Stimulated activated CD4-positive, alpha-beta T cell treated with anti-CD3 and anti-CD28 coated beads, Interleukin-12 subunit alpha, Interleukin-12 subunit beta, amount 100 ng/mL, for 24 hours (primary cell): ENCODE measurements around the gene TRAK2.
"Not testable (repeated sequence)": the region's sequence is repeated elsewhere in the genome, so short reads cannot be mapped to it uniquely, and the experiment has no call there.

Experiments used
- DNase-seq, 2 experiments: peaks; one replicate each; pipeline ENCODE4 v3.0.0-alpha.2; 2020; ENCODE audit warnings: low read depth in 2 of 2

Gene TRAK2, protein sequence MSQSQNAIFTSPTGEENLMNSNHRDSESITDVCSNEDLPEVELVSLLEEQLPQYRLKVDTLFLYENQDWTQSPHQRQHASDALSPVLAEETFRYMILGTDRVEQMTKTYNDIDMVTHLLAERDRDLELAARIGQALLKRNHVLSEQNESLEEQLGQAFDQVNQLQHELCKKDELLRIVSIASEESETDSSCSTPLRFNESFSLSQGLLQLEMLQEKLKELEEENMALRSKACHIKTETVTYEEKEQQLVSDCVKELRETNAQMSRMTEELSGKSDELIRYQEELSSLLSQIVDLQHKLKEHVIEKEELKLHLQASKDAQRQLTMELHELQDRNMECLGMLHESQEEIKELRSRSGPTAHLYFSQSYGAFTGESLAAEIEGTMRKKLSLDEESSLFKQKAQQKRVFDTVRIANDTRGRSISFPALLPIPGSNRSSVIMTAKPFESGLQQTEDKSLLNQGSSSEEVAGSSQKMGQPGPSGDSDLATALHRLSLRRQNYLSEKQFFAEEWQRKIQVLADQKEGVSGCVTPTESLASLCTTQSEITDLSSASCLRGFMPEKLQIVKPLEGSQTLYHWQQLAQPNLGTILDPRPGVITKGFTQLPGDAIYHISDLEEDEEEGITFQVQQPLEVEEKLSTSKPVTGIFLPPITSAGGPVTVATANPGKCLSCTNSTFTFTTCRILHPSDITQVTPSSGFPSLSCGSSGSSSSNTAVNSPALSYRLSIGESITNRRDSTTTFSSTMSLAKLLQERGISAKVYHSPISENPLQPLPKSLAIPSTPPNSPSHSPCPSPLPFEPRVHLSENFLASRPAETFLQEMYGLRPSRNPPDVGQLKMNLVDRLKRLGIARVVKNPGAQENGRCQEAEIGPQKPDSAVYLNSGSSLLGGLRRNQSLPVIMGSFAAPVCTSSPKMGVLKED

DNA sequence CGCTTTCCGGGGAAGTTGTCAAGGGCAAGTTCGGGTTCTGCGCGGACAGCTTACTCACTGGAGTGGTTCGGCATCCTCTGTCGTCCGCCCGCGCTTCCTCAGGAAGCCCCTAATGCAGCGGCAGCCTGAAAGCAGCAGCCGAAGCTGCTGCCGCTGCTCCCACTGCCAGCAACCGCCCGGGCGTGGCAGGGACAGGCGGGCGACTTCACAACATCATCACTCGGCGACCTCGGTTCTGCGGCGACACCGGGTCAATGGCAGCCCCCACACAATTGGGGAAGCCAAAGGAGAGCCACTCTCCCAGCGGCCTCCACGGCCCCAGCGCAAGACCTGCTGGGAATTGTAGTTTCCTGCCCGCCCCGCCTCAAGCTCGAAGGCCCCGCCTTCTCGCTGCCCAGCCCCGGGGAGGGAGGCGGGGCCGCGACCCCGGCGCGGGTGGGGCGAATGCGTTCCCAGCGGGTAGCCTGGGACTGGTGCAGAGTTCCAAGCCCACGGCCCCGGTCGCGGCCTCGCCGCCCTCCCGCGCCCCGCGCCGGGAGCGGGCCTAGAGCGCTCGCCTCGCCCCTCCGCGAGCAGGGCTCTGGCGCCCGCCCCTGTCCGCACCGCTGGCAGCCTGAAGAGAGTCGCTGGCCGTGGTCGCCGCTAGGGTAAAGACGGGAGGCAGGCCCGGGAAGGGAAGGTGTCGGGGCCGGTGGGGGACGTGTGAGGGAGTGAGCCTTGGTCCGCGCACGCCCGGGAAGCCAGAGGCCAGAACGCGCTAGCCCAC lies at the start of gene TRAK2, which contains the start of gene STRADB:
Gene TRAK2, minus strand, starts transcription at position 167 of the 766 bp plus-strand sequence. CDS start 30,951 bp downstream, outside the sequence.
Gene STRADB, plus strand, starts transcription at position 449 of the 766 bp plus-strand sequence. CDS start 3,101 bp downstream, outside the sequence.
- peak; percentile 91 to 93 for DNase-seq

GRCh38 chr2:201500534-201500933 lies 49.3 kb upstream of the TRAK2 start:
- DNase-seq = no peak

DNA sequence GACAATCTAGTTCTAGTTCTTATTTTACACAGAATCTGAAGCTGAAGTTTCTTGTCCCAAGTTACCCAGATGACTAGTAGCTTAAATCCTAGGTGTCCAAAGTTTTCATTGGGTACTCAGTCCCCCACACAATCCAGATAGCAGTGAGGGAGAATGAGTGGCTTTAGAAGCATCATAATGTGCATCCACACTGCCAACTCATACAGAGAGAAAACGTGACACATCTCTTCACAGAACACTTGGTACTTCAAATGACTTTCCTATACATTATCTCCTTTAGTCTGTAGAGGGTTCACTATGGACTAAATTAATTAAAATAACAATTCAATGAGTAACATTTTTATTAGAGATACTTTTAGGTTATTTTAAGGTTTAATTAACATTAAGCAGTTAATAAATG lies 45.5 kb upstream of the TRAK2 start:
- DNase-seq = no peak

DNA sequence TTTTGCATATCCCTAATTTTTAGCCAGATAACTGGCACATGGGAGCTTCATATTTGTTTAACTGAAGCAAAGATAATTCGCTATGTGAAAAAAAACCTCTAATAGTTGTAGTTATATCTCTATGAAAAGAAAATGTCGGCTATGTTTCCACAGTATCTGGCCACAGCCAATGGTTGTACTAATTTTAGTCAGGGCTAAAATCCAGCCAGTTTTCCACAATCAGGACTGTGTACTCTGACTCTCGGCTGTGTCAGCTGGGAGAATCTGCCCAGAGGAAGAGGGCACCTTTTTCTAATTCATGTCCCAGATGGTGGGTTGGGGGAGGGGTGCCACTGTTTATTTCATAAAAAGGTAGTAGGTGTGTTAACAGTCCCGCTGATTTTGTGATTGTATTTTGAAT lies 39.0 kb upstream of the TRAK2 start:
- DNase-seq = no peak

GRCh38 chr2:201484805-201485204 lies 33.5 kb upstream of the TRAK2 start:
- DNase-seq = no peak

DNA sequence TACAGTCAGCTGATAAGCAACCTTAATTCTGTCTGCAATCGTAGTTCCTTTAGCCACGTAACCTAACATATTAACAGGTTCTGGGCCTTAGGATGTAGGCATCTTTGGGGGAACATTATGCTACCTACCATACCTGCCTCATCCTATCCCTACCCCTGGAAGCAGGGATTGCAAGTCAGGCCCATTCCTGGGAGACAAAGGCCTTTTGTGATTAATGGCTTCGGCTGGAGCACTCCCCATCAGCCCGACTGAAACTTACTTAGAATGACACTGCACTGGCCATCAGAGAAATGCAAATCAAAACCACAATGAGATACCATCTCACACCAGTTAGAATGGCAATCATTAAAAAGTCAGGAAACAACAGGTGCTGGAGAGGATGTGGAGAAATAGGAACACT lies 32.5 kb upstream of the TRAK2 start:
- not testable (repeated sequence) for DNase-seq

GRCh38 chr2:201483342-201483741 lies 32.1 kb upstream of the TRAK2 start:
- DNase-seq = no peak

GRCh38 chr2:201482543-201482942 lies 31.3 kb upstream of the TRAK2 start:
- DNase-seq = no peak

GRCh38 chr2:201472411-201472810 lies 21.2 kb upstream of the TRAK2 start:
- DNase-seq = no peak

GRCh38 chr2:201471732-201472393 lies 20.6 kb upstream of the TRAK2 start:
- no peak for DNase-seq

GRCh38 chr2:201470821-201471731 lies 19.8 kb upstream of the TRAK2 start:
- no peak for DNase-seq

DNA sequence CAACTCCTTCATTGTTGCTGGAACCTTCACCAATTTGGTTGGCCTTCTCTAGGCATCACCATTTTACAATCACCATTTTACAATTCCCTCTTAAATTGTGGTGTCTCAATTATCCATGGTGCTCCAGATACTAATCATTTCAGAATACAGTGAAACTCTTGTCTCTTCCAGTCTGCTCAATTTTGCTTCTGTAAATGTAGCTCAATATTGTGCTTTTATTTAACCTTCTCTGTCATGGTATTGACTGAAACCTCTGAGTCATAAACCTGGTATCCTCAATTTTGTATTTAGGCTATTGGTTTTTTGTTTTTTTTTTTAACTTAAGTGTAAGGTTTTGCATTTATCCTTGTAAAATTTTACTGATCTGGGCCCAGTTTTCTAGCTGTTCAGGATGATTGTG lies 16.4 kb upstream of the TRAK2 start:
- no peak for DNase-seq

- DNase-seq = no peak
Measured at GRCh38 chr2:201466050-201466675, 14.9 kb upstream of the TRAK2 start.

- DNase-seq = no peak
Measured at GRCh38 chr2:201465524-201465971, 14.3 kb upstream of the TRAK2 start.

GRCh38 chr2:201464547-201464946 lies 13.3 kb upstream of the TRAK2 start:
- DNase-seq = no peak

GRCh38 chr2:201460532-201460931 lies 9.3 kb upstream of the TRAK2 start:
- DNase-seq = no peak

- DNase-seq = no peak
Measured at GRCh38 chr2:201458381-201458780, 7.1 kb upstream of the TRAK2 start.

DNA sequence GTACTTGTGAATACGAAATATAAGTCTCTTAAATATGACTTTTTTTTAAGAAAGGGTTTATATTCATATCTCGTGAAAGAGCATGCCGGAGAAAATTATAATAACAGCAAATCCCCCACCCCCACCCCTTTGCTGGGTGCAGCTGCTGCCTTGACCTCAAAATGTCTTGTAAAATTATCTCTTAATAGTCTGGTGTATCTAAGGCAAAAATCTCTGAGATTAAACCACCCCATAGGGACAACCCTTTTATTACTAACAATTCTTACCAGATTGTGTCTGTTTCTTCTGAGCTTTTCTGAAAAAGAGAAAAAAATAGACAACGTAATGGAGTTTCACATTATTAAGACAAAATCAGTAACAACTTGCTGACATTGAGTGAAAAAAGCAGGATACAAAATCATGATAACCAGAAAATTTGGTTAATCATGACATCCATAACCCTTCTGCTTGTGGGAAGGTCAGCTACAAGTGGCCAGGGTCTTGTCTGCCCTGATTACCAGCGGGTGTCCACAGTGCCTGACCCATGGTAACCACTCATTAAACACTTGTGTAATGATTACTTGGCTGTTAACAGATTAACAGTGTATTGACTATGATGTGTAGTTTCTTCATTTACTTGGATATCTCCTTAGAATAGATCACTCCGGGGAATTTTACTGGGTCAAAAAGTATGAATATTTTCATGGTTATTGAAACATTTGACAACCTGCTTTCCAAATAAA lies 1.8 kb upstream of the TRAK2 start:
- DNase-seq = no peak
